Heart right ventricle (tissue), 16 donors: ENCODE measurements around the gene COA6. TPM values are rescaled to one million over a fixed set of nuclear protein-coding genes. Genes with fewer than 3 reads are reported as not detected.

Experiments used
- ATAC-seq, 8 donors: fragments of 200-7000 bp; cut with Tn5 transposase; one replicate each; pipeline ENCODE4 v1.9.1; 2020; ENCODE audit warnings: mild to moderate bottlenecking in 8 of 8, moderate library complexity in 8 of 8, moderate number of reproducible peaks in 1 of 8
- DNase-seq, 2 donors: peaks; one replicate each; pipeline ENCODE4 v3.0.0-alpha.2; 2020
- H3K27ac ChIP-seq, 10 donors: fragments of 200-600 bp; sonication (generic) in 2 of 10; one replicate each; pipeline versions ENCODE4 v1.5.0 to v1.8.0; 2020 to 2022; ENCODE audit warnings: mild to moderate bottlenecking in 3 of 10
- H3K27me3 ChIP-seq, 7 donors: fragments of 200-600 bp; one replicate each; pipeline ENCODE4 v1.8.0; 2021 to 2022; ENCODE audit warnings: mild to moderate bottlenecking in 2 of 7
- H3K36me3 ChIP-seq, 9 donors: fragments of 200-600 bp; sonication (generic) in 1 of 9; one replicate each; pipeline versions ENCODE4 v1.5.0 to v1.8.0; 2020 to 2022; ENCODE audit warnings: mild to moderate bottlenecking in 2 of 9
- H3K4me1 ChIP-seq, 9 donors: fragments of 200-600 bp; sonication (generic) in 1 of 9; one replicate each; pipeline versions ENCODE4 v1.5.0 to v1.8.0; 2020 to 2022; ENCODE audit warnings: mild to moderate bottlenecking in 4 of 9
- H3K4me3 ChIP-seq, 10 donors: fragments of 200-600 bp; sonication (generic) in 2 of 10; one replicate each; pipeline versions ENCODE4 v1.5.0 to v1.8.0; 2020 to 2022; ENCODE audit warnings: mild to moderate bottlenecking in 7 of 10, moderate library complexity in 2 of 10
- H3K9me3 ChIP-seq, 11 donors: fragments of 200-600 bp in 10 of 11; sonication (generic) in 2 of 11; one replicate each; pipeline versions ENCODE4 v1.5.0 to v1.8.0; 2013 to 2022; ENCODE audit warnings: mild to moderate bottlenecking in 2 of 11, control low read depth in 1 of 11, moderate library complexity in 1 of 11
- CTCF ChIP-seq, 9 donors: fragments of 200-600 bp; sonication (generic) in 2 of 9; IDR thresholded peaks; one replicate each; pipeline versions ENCODE4 v1.5.0 to v1.8.0; 2021 to 2022; ENCODE audit warnings: antibody characterized with exemption in 9 of 9, mild to moderate bottlenecking in 5 of 9, moderate library complexity in 1 of 9
- WGBS, 2 donors: extraction: QIAGEN DNeasy Blood & Tissue Kit; methylation state at CpG; one replicate each; pipeline ENCODE4 v1.1.7; 2013; ENCODE audit warnings: inconsistent platforms in 1 of 2; 5-methylcytosine and 5-hydroxymethylcytosine counted together
- intact Hi-C, 10 donors: fragments of 100-400 bp; cut with DNase I; formaldehyde crosslinking; loops; one replicate each; pipeline versions ENCODE4 v1.11.1 to v1.14.2; 2022
- polyA plus RNA-seq, 2 donors: library from polyadenylated mRNA; stranded (reverse); fragments of 200-250 nt; gene quantifications; one replicate each; pipeline ENCODE4 v1.2.3, GENCODE V29; 2013
- total RNA-seq, 10 donors: library from RNA; stranded (reverse); fragmentation: NEBNext Ultra II Directional in 3 of 10; extraction: Animal tissue kit (Norgen Biotek cat#: 25700) in 3 of 10; gene quantifications; one replicate each; pipeline versions ENCODE4 v1.2.1 to v1.2.4, GENCODE V29; 2021 to 2023
- donor health status: Arrhythmogenic right ventricular cardiomyopathy.
- donor health status: ischemic (EF 13 %, LVEDD 7.1; RV severe dilation, severe dysfunction).
- donor health status: healthy with polysubstance abuse.
- donor health status: DM: no; HTN: yes; CAD: no.
- donor health status: DM: no; HTN: no; CAD: no.
- donor health status: ischemic (EF 25% LVEDD 6.9; RV normal size, moderate dysfunction).
- donor health status: ischemic (EF 25% LVEDD 5.7; RV mildly dilated, moderate dysfunction).
- donor health status: healthy.
- donor health status: DM: yes; HTN: yes; CAD: no.
- donor health status: Ischemic cardiomyopathy.
- donor health status: ischemic (EF 35%, LVEDD 5.7; RV mildly dilated, moderate dysfunction).
- donor health status: nonischemic (EF 11% LVEDD 7.7; RV severe dilation, severe dysfunction).
- donor health status: DM: yes; HTN: yes; CAD: no.
- donor health status: PGD.
- donor health status: ischemic (EF 29% LVEDD 5.4; RV normal size, mild dysfunction).
- donor health status: nonischemic (EF 23%, LVEDD 6.1; RV moderate dilation, normal function).

The COA6 gene
- total and polyA plus RNA-seq, 12 donors, result 23.4 to 98.5 (median 29.5) TPM

GRCh38 chr1:234433563-234434285 is 60.5 kb downstream of the COA6 start:
- TF ChIP-seq CTCF (IDR thresholded peaks at IDR 0.05), result no peak
- Histone ChIP-seq H3K4me1 (peaks cover 0 to 4% (median 0%) of the 10 kb centered on the region in 9 donors), H3K27me3 (no peaks in the 10 kb centered on the region), H3K4me3 (no peak overlapping the region), H3K9me3 (peaks cover 0 to 4% (median 0%) of the 10 kb centered on the region in 11 donors), H3K27ac (no peak overlapping the region), H3K36me3 (peaks cover 0 to 81% (median 10%) of the 10 kb centered on the region in 9 donors)
- intact Hi-C loops, result no loop called here
- 85 to 92% methylated on average over 1 of the region's 1 CpG for WGBS, 2 donors
- ATAC-seq (no peak), DNase-seq (no peak)

Other genes starting within 250 kb of the COA6 start
- gene TARBP1, start 105.7 kb downstream of the COA6 start, total RNA-seq, result 10 to 100 TPM in 3 of 10 donors, 1 to 10 TPM in 7; 6.9 to 11.7 (median 9.0) TPM
- gene TARBP1, start 105.7 kb downstream of the COA6 start, polyA plus RNA-seq, result 10 to 100 TPM in 1 of 2 donors, 1 to 10 TPM in 1; 4.6 to 49.9 TPM
- gene IRF2BP2, start 236.7 kb downstream of the COA6 start, total RNA-seq, result 100 to 1,000 TPM in 6 of 10 donors, 10 to 100 TPM in 4; 78.2 to 181 (median 104) TPM
- 10 to 100 TPM; 50.6 to 54.0 TPM for gene IRF2BP2, start 236.7 kb downstream of the COA6 start, polyA plus RNA-seq